Activated naive CD8-positive, alpha-beta T cell treated with anti-CD3 and anti-CD28 coated beads for 36 hours (primary cell): ENCODE data around the gene RIPOR2. TPM values are rescaled to one million over a fixed set of nuclear protein-coding genes. Genes with fewer than 3 reads are reported as not detected.
A peak's percentile ranks its signal among the peaks of the same experiment; 100 is the strongest.

Experiments
- DNase-seq: peaks from one replicate; pipeline ENCODE4 v3.0.0; 2021
- H3K27ac Mint-ChIP-seq: one replicate; pipeline ENCODE4 v1.8.0; 2022; ENCODE audit warnings: mild to moderate bottlenecking, moderate library complexity, mixed read lengths
- H3K27me3 Mint-ChIP-seq: one replicate; pipeline ENCODE4 v1.8.0; 2022; ENCODE audit warnings: mild to moderate bottlenecking, mixed read lengths
- H3K36me3 Mint-ChIP-seq: one replicate; pipeline ENCODE4 v1.8.0; 2021; ENCODE audit warnings: mild to moderate bottlenecking, mixed read lengths
- H3K4me1 Mint-ChIP-seq: one replicate; pipeline ENCODE4 v1.8.0; 2021; ENCODE audit warnings: mixed read lengths
- H3K4me3 Mint-ChIP-seq: one replicate; pipeline ENCODE4 v1.8.0; 2022; ENCODE audit warnings: mild to moderate bottlenecking, moderate library complexity, mixed read lengths
- H3K9me3 Mint-ChIP-seq: one replicate; pipeline ENCODE4 v1.8.0; 2022; ENCODE audit warnings: mixed read lengths
- total RNA-seq, 2 experiments: library from RNA; stranded (reverse); gene quantifications; one replicate each; pipeline ENCODE4 v1.2.3, GENCODE V29; 2021

The RIPOR2 gene
- total RNA-seq, 2 experiments from 2014 or later: 75.2 to 80.0 TPM

DNA sequence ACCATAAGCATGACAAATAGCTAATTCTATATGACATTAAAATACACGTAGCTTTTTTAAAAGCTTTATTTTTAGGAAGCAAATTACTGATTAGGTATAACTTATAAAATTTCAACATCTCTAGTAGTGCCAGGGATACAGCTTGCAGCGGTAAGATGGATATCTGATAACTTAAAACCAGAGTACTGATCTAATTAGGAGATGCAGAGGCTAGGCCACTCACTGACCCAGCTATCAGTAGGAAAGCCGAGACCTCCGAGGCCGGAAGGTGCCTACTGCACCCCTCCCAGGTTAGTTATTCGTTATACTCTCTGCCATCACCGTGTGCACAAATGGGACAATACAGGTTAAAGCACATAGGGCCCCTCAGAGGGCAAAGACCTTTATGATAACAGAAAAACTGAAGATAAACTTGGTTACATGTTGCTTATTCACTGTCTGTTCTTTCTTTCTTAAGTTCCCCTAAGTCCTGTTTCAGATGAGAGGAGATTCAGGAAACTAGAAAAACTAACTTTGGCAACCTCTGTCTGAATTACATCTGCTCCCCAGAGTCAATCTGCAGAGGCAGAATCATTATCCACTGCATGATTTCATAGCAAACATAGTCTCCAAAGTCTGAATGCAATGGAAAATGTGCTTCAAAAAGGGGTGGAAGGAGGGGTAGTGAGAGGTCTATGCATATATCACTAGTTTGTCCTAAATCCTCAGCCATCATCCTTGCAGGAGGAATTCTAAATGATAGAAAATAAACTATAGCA is 60.8 kb downstream of the RIPOR2 start:
- Mint-ChIP-seq H3K27me3 (no peaks in the 10 kb centered on the region), H3K4me1 (peaks cover 49% of the 10 kb centered on the region), H3K4me3 (no peak overlapping the region), H3K27ac (peak overlapping the region; percentile 42), H3K36me3 (peaks cover 86% of the 10 kb centered on the region), H3K9me3 (peaks cover 20% of the 10 kb centered on the region)
- DNase-seq: no peak

DNA sequence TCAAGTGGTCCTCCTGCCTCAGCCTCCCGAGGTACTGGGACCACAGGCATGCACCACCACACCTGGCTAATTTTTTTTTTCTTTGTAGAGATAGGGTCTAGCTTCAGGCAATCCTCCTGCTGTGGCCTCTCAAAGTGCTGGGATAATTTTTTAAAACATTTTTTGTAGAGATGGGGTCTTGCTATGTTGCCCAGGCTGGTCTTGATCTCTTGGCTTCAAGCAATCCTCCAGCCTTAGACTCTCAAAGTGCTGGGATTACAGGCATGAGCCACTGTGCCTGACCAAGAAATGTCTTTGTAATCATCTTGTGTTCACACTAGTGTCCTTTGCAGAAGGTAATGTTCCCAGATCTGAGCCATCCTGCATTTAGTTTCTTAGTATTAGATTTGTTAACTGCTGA is 61.6 kb downstream of the RIPOR2 start:
- no peak for DNase-seq
- peak overlapping the region; percentile 46 for H3K27ac Mint-ChIP-seq
- peaks cover 78% of the 10 kb centered on the region for H3K36me3 Mint-ChIP-seq
- H3K4me3 Mint-ChIP-seq: no peak overlapping the region
- peaks cover 18% of the 10 kb centered on the region for H3K9me3 Mint-ChIP-seq
- H3K27me3 Mint-ChIP-seq: no peaks in the 10 kb centered on the region
- H3K4me1 Mint-ChIP-seq: peaks cover 43% of the 10 kb centered on the region

DNA sequence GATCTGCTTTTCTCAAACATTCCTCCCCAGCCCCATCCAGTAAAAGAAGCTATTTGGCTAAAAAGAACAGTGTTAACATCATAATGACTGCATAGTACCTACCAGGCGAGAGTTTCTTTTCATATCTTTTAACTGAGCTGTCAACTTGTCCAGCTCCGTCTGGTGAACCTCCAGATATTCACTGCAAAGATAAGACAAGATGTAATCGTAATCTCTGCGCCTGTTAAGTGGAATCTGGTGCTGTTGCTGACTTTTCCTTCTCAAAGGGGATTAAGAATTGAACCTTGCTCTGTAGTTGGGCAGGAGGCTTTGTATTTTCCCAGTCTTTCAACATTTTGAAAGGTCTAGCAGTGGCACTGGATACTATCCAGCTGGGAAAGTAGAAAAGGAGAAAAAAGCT is 63.0 kb downstream of the RIPOR2 start:
- Mint-ChIP-seq H3K9me3 (peaks cover 16% of the 10 kb centered on the region), H3K27ac (peak overlapping the region; percentile 56), H3K27me3 (no peaks in the 10 kb centered on the region), H3K36me3 (peaks cover 79% of the 10 kb centered on the region), H3K4me3 (no peak overlapping the region), H3K4me1 (peaks cover 40% of the 10 kb centered on the region)
- no peak for DNase-seq

DNA sequence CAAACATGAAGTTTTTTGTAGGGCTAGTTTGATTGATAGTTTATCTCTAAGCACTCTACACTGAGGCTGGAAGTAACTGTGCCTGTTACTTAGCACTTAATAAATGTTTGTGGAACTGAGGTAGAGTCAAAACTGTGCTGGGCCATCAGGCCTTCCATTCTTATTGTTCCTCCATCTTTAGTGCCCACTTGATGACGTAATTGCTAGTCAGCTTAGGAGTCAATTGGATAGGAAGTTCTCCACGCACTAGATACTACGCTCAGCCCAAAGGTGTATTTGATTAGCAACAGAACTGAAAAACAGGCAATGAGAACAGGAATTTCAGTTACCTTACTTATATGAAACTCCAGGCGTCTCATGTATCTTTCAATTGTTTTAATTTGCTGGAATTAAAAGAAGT is 67.0 kb downstream of the RIPOR2 start:
- H3K36me3 Mint-ChIP-seq: peaks cover 60% of the 10 kb centered on the region
- DNase-seq: no peak
- H3K27me3 Mint-ChIP-seq: no peaks in the 10 kb centered on the region
- peak overlapping the region; percentile 75 for H3K27ac Mint-ChIP-seq
- H3K4me1 Mint-ChIP-seq: peaks cover 52% of the 10 kb centered on the region
- no peak overlapping the region for H3K4me3 Mint-ChIP-seq
- H3K9me3 Mint-ChIP-seq: peaks cover 2% of the 10 kb centered on the region

DNA sequence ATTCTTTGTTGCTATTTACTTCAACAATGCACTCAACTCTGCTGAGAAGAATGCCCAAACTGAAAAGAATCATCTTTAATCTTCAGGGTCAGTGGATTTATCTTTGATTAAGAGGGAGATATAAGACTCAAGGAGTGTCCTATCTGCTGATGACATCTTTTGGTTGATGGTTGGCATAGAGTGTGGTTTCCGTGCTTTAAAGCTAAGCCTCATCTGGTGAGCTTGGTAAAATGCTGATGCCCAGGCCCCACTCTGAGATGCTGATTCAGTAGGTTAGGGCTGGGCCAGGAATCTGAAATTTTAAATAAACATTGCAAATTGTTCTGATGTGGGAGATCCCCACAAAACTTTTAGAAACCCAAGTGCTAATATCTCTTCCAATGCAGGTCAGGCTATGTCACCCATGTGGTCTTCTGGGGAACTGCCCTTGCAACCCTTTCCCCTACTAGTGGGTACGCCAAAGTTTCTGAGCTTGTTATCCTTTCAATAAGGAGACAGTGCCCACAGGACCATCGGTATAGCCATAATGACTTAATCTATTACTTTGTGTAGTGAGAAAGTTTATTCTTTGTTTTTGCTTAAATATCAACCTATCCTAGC is 68.6 kb downstream of the RIPOR2 start:
- Mint-ChIP-seq H3K27me3 (no peaks in the 10 kb centered on the region), H3K36me3 (peaks cover 54% of the 10 kb centered on the region), H3K4me1 (peaks cover 56% of the 10 kb centered on the region), H3K4me3 (no peak overlapping the region), H3K9me3 (peaks cover 2% of the 10 kb centered on the region), H3K27ac (peak overlapping the region; percentile 76)
- DNase-seq: no peak

DNA sequence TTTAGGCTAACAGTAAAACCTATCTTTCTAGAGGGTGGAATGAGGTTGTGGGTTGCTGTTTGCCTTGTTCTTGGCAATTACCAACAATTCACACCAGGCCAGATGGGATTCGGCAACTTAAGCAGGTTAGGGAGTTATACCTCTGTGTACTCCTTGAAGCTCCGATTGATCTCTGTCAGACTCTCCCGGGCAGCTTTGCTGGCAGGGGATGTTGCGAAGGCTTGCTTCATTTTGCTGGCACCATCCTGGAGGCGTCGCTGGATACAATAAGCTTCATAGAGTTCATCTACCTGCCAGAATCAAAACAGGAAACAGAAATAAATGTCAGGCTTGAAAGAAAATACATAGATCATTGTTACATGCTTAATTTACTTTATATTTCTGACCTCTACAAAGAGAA is 70.6 kb downstream of the RIPOR2 start:
- H3K9me3 Mint-ChIP-seq: peaks cover 2% of the 10 kb centered on the region
- H3K4me3 Mint-ChIP-seq: no peak overlapping the region
- H3K4me1 Mint-ChIP-seq: peaks cover 76% of the 10 kb centered on the region
- H3K27me3 Mint-ChIP-seq: no peaks in the 10 kb centered on the region
- no peak for DNase-seq
- H3K36me3 Mint-ChIP-seq: peaks cover 55% of the 10 kb centered on the region
- H3K27ac Mint-ChIP-seq: peak overlapping the region; percentile 86

DNA sequence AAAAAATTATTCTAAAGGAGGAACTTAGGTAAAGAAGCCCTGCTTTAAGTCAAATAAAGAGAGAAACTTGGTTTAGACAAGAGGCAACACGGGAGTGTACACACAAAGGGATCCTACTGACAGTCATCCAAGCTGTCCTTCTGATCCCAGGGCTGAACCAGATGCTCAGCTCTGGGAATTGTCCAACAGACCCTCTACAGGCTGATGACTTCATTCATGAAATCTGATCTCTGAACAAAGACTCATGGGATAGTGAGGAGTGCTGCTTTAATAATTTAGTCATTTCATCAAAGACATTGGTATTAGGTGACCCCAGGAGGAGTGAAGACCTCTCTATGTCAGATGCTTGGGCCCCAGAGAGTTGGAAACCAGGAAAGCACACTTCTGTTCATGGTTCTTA is 71.4 kb downstream of the RIPOR2 start:
- Mint-ChIP-seq H3K9me3 (peaks cover 2% of the 10 kb centered on the region), H3K4me1 (peaks cover 84% of the 10 kb centered on the region), H3K4me3 (no peak overlapping the region), H3K27ac (peak overlapping the region; percentile 86), H3K27me3 (no peaks in the 10 kb centered on the region), H3K36me3 (peaks cover 64% of the 10 kb centered on the region)
- no peak for DNase-seq

DNA sequence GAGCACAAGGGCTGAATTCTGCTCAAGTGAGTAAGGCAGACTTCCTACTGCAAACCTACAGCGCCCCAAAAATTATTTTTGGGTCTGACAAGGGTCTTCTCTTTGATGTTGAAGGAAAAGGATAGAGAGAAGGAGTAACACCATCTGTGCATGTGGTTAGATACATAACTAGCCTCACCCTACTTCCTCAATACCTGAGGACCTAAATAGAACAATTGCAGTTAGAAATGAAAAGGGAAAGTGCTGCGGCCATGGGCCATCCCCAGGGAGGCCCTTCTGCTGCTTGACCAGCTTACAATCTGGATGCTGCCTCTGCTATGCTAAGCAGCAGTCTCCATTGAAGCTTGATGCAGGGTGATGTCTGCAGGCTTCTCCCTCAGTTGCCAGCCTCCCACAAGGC is 73.8 kb downstream of the RIPOR2 start:
- H3K9me3 Mint-ChIP-seq: no peaks in the 10 kb centered on the region
- peaks cover 94% of the 10 kb centered on the region for H3K4me1 Mint-ChIP-seq
- DNase-seq: no peak
- peak overlapping the region; percentile 40 for H3K4me3 Mint-ChIP-seq
- no peaks in the 10 kb centered on the region for H3K27me3 Mint-ChIP-seq
- peaks cover 67% of the 10 kb centered on the region for H3K36me3 Mint-ChIP-seq
- peak overlapping the region; percentile 80 for H3K27ac Mint-ChIP-seq

DNA sequence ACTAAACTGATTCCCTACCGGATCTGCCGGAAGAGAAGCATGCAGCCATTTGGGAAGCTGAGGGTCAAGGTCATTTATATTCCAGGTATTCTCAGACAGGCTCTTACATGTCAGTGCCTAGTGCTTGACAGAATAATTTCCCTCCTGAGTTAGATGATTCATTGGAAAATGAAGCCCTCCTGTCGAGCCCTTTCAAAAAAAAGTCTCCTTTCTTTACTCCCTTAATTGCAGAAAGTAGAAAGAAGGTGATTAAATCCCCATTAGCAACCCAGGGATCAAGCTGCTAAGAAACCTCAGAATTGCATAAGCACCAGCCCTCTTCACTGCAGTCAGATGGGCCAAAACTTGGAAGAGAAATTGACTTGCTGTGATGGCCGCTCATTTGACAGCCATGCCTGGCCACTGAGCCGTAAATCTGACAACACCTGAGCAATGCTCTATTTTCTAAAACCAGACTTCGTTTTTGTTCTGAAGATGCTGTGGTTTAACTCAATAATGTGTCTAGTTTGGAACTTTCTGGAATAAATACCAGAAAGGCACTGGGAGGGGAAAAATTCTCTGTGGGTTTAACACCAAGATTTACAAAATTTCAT is 76.1 kb downstream of the RIPOR2 start:
- H3K4me1 Mint-ChIP-seq: peaks cover 88% of the 10 kb centered on the region
- H3K9me3 Mint-ChIP-seq: no peaks in the 10 kb centered on the region
- peak overlapping the region; percentile 89 for H3K27ac Mint-ChIP-seq
- H3K36me3 Mint-ChIP-seq: peaks cover 63% of the 10 kb centered on the region
- H3K4me3 Mint-ChIP-seq: peak overlapping the region; percentile 54
- DNase-seq: no peak
- H3K27me3 Mint-ChIP-seq: no peaks in the 10 kb centered on the region

DNA sequence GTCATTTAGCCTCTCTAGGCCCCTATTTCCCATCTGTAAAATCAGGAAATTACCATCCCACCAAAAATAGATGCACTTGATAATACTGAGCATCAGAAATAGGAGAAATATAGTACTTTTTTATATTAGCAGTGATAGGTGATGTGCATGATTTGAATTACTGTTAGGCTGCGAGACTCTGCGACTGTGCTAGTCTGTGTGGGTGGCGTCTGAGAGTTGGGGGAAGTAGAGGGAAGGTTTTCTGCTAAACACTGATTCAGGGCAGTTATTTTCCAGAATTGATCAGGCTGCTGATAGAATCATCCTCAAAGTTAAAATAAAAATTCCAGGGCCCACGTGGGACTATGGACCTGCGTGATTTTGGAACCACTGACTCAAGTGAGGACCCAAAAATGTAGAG is 76.6 kb downstream of the RIPOR2 start:
- Mint-ChIP-seq H3K36me3 (peaks cover 58% of the 10 kb centered on the region), H3K9me3 (no peaks in the 10 kb centered on the region), H3K27ac (peak overlapping the region; percentile 89), H3K27me3 (no peaks in the 10 kb centered on the region), H3K4me3 (peak overlapping the region; percentile 42), H3K4me1 (peaks cover 83% of the 10 kb centered on the region)
- no peak for DNase-seq

DNA sequence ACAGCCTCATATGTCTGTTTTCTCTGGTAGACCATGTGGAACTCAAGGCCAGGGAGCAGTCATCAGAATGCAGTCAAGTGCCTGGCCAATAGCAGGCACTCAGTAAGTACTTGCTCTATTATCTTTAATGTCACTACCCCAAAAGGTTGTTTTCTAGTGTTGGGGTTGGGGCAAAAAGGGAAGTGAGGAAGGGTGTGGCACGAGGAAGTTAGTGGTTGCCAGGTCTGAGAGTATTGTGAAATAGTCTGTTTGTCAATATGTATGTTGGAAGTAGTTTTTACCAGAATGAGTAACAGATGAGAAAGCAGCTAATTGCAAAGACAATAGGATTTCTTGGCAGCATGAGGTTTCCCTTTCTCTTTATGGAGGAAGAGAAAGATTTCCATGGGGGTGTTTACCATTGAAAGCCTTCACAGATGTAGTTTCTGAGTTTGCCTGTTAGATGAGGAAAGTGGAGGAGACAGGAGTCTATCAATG is 77.5 kb downstream of the RIPOR2 start:
- H3K4me3 Mint-ChIP-seq: peak overlapping the region; percentile 47
- H3K36me3 Mint-ChIP-seq: peaks cover 54% of the 10 kb centered on the region
- peak overlapping the region; percentile 89 for H3K27ac Mint-ChIP-seq
- H3K4me1 Mint-ChIP-seq: peaks cover 77% of the 10 kb centered on the region
- H3K27me3 Mint-ChIP-seq: no peaks in the 10 kb centered on the region
- H3K9me3 Mint-ChIP-seq: no peaks in the 10 kb centered on the region
- DNase-seq: no peak

DNA sequence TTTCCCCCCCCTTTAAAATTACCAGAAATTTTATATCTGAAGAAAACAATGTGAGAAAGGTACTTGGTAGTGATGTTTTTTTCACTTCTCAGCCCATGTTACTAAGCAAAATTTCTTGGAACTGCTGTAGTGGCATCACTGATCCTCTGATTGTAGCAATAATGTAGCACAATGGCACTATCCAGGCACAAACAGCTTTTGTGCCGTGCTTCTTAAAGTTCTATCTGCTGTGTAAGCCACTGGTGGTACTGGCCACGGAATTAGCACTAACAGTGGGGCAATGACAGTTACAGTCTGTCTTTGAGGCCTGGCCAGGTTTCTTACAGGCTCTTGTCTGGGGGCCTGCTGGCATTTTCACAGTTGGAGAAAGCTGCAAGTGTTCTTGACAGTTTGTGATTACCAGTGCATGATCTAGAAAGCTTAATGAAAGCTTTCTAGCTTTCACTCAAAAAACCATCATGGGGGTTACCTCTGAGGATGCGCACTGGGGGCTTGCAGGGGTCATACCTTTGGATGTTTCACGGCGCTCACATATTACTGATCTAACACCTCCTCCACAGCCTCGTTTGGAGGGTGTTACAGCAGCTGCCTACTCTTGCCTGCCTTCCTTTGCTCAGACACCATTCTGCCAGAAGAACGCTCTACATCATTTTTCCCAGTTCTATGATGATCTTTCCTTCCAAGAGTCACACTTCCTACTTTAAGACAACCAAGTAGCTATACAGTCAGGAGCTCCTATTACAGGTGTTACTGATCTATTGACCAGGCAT is 78.7 kb downstream of the RIPOR2 start:
- peaks cover 54% of the 10 kb centered on the region for H3K36me3 Mint-ChIP-seq
- H3K4me1 Mint-ChIP-seq: peaks cover 69% of the 10 kb centered on the region
- no peak overlapping the region for H3K4me3 Mint-ChIP-seq

DNA sequence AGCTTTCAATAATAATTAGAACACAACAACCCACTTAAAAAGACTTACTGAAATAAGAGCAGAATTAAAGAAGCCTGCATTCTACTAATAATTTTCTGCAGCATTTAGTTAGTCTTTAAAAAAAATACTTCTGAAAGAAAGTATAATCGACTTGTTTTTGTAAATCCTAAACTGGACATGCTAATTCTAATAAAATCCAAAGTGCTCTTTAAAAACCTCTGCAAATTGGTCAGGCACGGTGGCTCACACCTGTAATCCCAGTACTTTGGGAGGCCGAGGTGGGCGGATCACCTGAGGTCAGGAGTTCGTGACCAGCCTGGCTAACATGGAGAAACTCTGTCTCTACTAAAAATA is 79.5 kb downstream of the RIPOR2 start:
- Mint-ChIP-seq H3K36me3 (peaks cover 55% of the 10 kb centered on the region), H3K4me3 (peak overlapping the region; percentile 43), H3K27me3 (no peaks in the 10 kb centered on the region), H3K27ac (peak overlapping the region; percentile 89), H3K9me3 (no peaks in the 10 kb centered on the region), H3K4me1 (peaks cover 64% of the 10 kb centered on the region)
- no peak for DNase-seq

More for the DNA sequence above, 78.7 kb downstream of the RIPOR2 start:
- DNase-seq: no peak
- H3K9me3 Mint-ChIP-seq: no peaks in the 10 kb centered on the region
- no peaks in the 10 kb centered on the region for H3K27me3 Mint-ChIP-seq
- peak overlapping the region; percentile 89 for H3K27ac Mint-ChIP-seq

DNA sequence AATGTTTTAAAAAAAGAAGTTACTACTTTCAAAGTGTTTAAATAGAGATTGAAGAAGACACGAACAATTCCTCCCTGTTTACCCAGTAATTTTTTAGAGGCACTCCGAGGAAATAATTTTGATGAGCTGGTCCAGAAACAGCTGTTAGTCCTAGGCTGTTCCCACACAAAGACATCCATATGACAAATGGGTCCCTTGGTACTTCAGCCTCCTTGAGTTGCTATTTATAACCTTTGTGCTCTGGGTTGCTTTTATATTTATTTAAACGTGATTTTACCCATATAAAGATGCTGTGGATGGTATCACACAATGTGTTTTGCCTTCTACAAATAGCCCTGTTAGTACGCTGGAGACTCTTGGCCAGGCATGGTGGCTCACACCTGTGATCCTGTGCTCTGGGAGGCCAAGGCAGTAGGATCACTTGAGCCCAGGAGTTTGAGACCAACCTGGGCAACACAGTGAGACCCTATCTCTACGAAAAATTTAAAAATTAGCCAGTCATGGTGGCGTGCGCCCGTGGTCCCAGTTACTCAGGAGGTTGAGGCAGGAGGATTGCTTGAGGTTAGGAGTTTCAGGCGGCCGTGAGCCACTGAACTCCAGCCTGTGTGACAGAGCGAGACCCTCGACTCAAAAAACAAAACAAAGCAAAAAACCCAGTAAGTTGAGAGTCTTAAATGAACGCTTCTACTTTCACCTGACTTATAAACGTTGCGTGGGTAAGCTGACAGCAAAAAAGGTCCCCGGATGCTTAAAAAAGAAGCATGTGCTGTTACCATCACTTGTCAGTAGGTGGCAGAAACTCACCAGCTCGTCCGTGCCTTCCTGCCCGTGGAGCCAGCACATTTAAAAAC is 80.1 kb downstream of the RIPOR2 start:
- no peaks in the 10 kb centered on the region for H3K9me3 Mint-ChIP-seq
- H3K4me1 Mint-ChIP-seq: peaks cover 58% of the 10 kb centered on the region
- DNase-seq: peak; percentile 67
- H3K27ac Mint-ChIP-seq: peak overlapping the region; percentile 89
- H3K4me3 Mint-ChIP-seq: peak overlapping the region; percentile 43
- H3K27me3 Mint-ChIP-seq: no peaks in the 10 kb centered on the region
- peaks cover 52% of the 10 kb centered on the region for H3K36me3 Mint-ChIP-seq
